Activated CD4-positive, alpha-beta memory T cell treated with anti-CD3 and anti-CD28 coated beads for 36 hours (primary cell): Measurements from ENCODE around the gene CLEC3A. TPM values are rescaled to one million over a fixed set of nuclear protein-coding genes. Genes with fewer than 3 reads are reported as not detected.

Source experiments
- CTCF ChIA-PET: fragments of 350-600 bp; sonication (Branson Sonifier 250); formaldehyde crosslinking; loops from one replicate; lab custom pipeline; 2021; ENCODE audit warnings: antibody characterized with exemption, inconsistent platforms; lab: Charles Lee
- POLR2A ChIA-PET: fragments of 350-600 bp; sonication (Branson Sonifier 250); formaldehyde crosslinking; loops from one replicate; lab custom pipeline; 2021; ENCODE audit warnings: antibody characterized with exemption; lab: Charles Lee
- DNase-seq: peaks from one replicate; pipeline ENCODE4 v3.0.0-alpha.2; 2020
- H3K27ac Mint-ChIP-seq: one replicate; pipeline ENCODE4 v1.8.0; 2021; ENCODE audit warnings: mixed read lengths
- H3K27me3 Mint-ChIP-seq: one replicate; pipeline ENCODE4 v1.8.0; 2021; ENCODE audit warnings: mixed read lengths
- H3K36me3 Mint-ChIP-seq: one replicate; pipeline ENCODE4 v1.8.0; 2021; ENCODE audit warnings: mixed read lengths
- H3K4me1 Mint-ChIP-seq: one replicate; pipeline ENCODE4 v1.8.0; 2021; ENCODE audit warnings: low read depth, mixed read lengths
- H3K4me3 Mint-ChIP-seq: one replicate; pipeline ENCODE4 v1.8.0; 2021; ENCODE audit warnings: mild to moderate bottlenecking, mixed read lengths
- H3K9me3 Mint-ChIP-seq: one replicate; pipeline ENCODE4 v1.8.0; 2021; ENCODE audit warnings: mixed read lengths
- intact Hi-C: fragments of 100-400 bp; cut with micrococcal nuclease; formaldehyde crosslinking; loops from one replicate; pipeline ENCODE4 v1.15.1; 2023
- total RNA-seq, 2 experiments: library from RNA; stranded (reverse); gene quantifications; one replicate each; pipeline ENCODE4 v1.2.3, GENCODE V29; 2021

CLEC3A gene
- total RNA-seq, 2 experiments from 2014 or later = not detected

GRCh38 chr16:78075800-78076199 is 53.5 kb downstream of the CLEC3A start:
- peaks cover 1% of the 10 kb centered on the region for H3K27me3 Mint-ChIP-seq
- H3K9me3 Mint-ChIP-seq = no peaks in the 10 kb centered on the region
- H3K36me3 Mint-ChIP-seq = no peaks in the 10 kb centered on the region
- no peak overlapping the region for H3K4me3 Mint-ChIP-seq
- intact Hi-C loops = no loop called here
- POLR2A ChIA-PET = no interaction called here
- H3K27ac Mint-ChIP-seq = no peak overlapping the region
- no peak for DNase-seq
- CTCF ChIA-PET = no interaction called here
- H3K4me1 Mint-ChIP-seq = no peaks in the 10 kb centered on the region

- Mint-ChIP-seq H3K4me1 (no peaks in the 10 kb centered on the region), H3K4me3 (no peak overlapping the region), H3K9me3 (no peaks in the 10 kb centered on the region), H3K27ac (no peak overlapping the region), H3K27me3 (peaks cover 4% of the 10 kb centered on the region), H3K36me3 (no peaks in the 10 kb centered on the region)
- no peak for DNase-seq
- ChIA-PET POLR2A (no interaction called here), CTCF (no interaction called here)
- intact Hi-C loops = no loop called here
Observed at GRCh38 chr16:78081341-78081740, 59.0 kb downstream of the CLEC3A start.

Other genes starting within 250 kb of the CLEC3A start
- gene VAT1L, start 234.0 kb upstream of the CLEC3A start, total RNA-seq = not detected
- 10 to 100 TPM; 14.3 to 16.5 TPM for gene WWOX, start 77.1 kb downstream of the CLEC3A start, total RNA-seq